ENCODE measurements around the gene KLK15.
"Not testable (repeated sequence)": the region's sequence is repeated elsewhere in the genome, so short reads cannot be mapped to it uniquely, and the experiment has no call there.

The KLK15 gene

GRCh38 chr19:50818859-50819472, 14.4 kb downstream of the KLK15 start:
- no peak for DNase-seq (ENCODE audit: low read depth)
- no peak for TF ChIP-seq CTCF (IDR thresholded peaks at IDR 0.05; ENCODE audit: insufficient read depth, low read depth, low read length, missing control alignments)

GRCh38 chr19:50817941-50818858, 15.2 kb downstream of the KLK15 start:
- H3K4me3 ChIP-seq (ENCODE audit: low read length), result peak overlapping the region; percentile 36
- DNase-seq (ENCODE audit: low read depth), result peak; percentile 22
- no peak for TF ChIP-seq CTCF (IDR thresholded peaks at IDR 0.05; ENCODE audit: insufficient read depth, low read depth, low read length, missing control alignments)

More at GRCh38 chr19:50818859-50819472, 14.4 kb downstream of the KLK15 start:
- no peak overlapping the region for H3K4me3 ChIP-seq (ENCODE audit: low read length)

GRCh38 chr19:50815439-50815838, 17.9 kb downstream of the KLK15 start:
- TF ChIP-seq CTCF (IDR thresholded peaks at IDR 0.05; ENCODE audit: insufficient read depth, low read depth, low read length, missing control alignments), result no peak
- H3K4me3 ChIP-seq (ENCODE audit: low read length), result no peak overlapping the region
- no peak for DNase-seq (ENCODE audit: low read depth)

- DNase-seq (ENCODE audit: low read depth), result no peak
- TF ChIP-seq CTCF (IDR thresholded peaks at IDR 0.05; ENCODE audit: insufficient read depth, low read depth, low read length, missing control alignments), result no peak
- no peak overlapping the region for H3K4me3 ChIP-seq (ENCODE audit: low read length)
These were observed 18.5 kb downstream of the KLK15 start for GRCh38 chr19:50814883-50815282.

- no peak for DNase-seq (ENCODE audit: low read depth)
- no peak overlapping the region for H3K4me3 ChIP-seq (ENCODE audit: low read length)
- no peak for TF ChIP-seq CTCF (IDR thresholded peaks at IDR 0.05; ENCODE audit: insufficient read depth, low read depth, low read length, missing control alignments)
These were observed 20.9 kb downstream of the KLK15 start for GRCh38 chr19:50812474-50812873.

- DNase-seq (ENCODE audit: low read depth); H3K4me3 ChIP-seq (ENCODE audit: low read length): not testable (repeated sequence)
These were observed 21.6 kb downstream of the KLK15 start for GRCh38 chr19:50811622-50812238.

GRCh38 chr19:50808856-50809255, 24.5 kb downstream of the KLK15 start:
- TF ChIP-seq CTCF (IDR thresholded peaks at IDR 0.05; ENCODE audit: insufficient read depth, low read depth, low read length, missing control alignments), result no peak
- no peak overlapping the region for H3K4me3 ChIP-seq (ENCODE audit: low read length)
- no peak for DNase-seq (ENCODE audit: low read depth)
